AG04450 (cell line): ENCODE results near the gene SORCS2. TPM values are rescaled to one million over a fixed set of nuclear protein-coding genes. Genes with fewer than 3 reads are reported as not detected.
"Not testable (repeated sequence)": the region's sequence is repeated elsewhere in the genome, so short reads cannot be mapped to it uniquely, and the experiment has no call there.

Experiments used
- CTCF ChIA-PET: fragments of 300-600, 350-600 bp; formaldehyde crosslinking; extraction: SDS; loops from one replicate; lab custom pipeline; 2022; ENCODE audit warnings: antibody characterized with exemption, inconsistent platforms; lab: Charles Lee
- POLR2A ChIA-PET: fragments of 350-600 bp; formaldehyde crosslinking; extraction: SDS; loops from one replicate; lab custom pipeline; 2021; ENCODE audit warnings: antibody characterized with exemption, inconsistent platforms; lab: Yijun Ruan, JAX
- DNase-seq: peaks from one replicate; pipeline ENCODE4 v3.0.0-alpha.2; 2011; ENCODE audit warnings: low read depth, low spot score
- H3K27ac ChIP-seq: one replicate; pipeline ENCODE4 v1.5.1; 2012; ENCODE audit warnings: low read depth, low read length, control low read depth
- H3K27me3 ChIP-seq: one replicate; pipeline ENCODE4 v1.6.0; 2012; ENCODE audit warnings: low read length; ENCODE audit not compliant: control insufficient read depth, insufficient read depth
- H3K4me3 ChIP-seq: 2 replicates; pipeline ENCODE4 v1.5.1; 2011; ENCODE audit warnings: mild to moderate bottlenecking, low read depth, low read length, control low read depth
- H3K9me3 ChIP-seq: 2 replicates; pipeline ENCODE4 v1.5.1; 2012; ENCODE audit warnings: low read length; ENCODE audit not compliant: control insufficient read depth, insufficient read depth
- CTCF ChIP-seq: IDR thresholded peaks from 2 replicates; pipeline ENCODE4 v1.5.1; 2011; ENCODE audit warnings: low read depth, low read length, control low read depth, inconsistent platforms
- polyA plus RNA-seq: library from polyadenylated mRNA; depleted of rRNA; stranded (reverse); fragments of >200 nt; gene quantifications from 2 replicates; pipeline ENCODE4 v1.2.3, GENCODE V29; 2011

Gene SORCS2
- polyA plus RNA-seq, 1 experiment = 0.29 TPM

- peaks cover 19% of the 10 kb centered on the region for H3K27me3 ChIP-seq
- ChIA-PET POLR2A (no interaction called here), CTCF (no interaction called here)
- peaks cover 11% of the 10 kb centered on the region for H3K9me3 ChIP-seq
- no peak for DNase-seq
- no peak for TF ChIP-seq CTCF
- no peak overlapping the region for H3K4me3 ChIP-seq
- H3K27ac ChIP-seq = no peak overlapping the region
Observed at GRCh38 chr4:7448036-7448435, 255.7 kb downstream of the SORCS2 start.

- Histone ChIP-seq H3K27ac (no peak overlapping the region), H3K27me3 (peaks cover 18% of the 10 kb centered on the region), H3K4me3 (no peak overlapping the region), H3K9me3 (peaks cover 17% of the 10 kb centered on the region)
- ChIA-PET CTCF (no interaction called here), POLR2A (no interaction called here)
- no peak for TF ChIP-seq CTCF
- no peak for DNase-seq
Observed at GRCh38 chr4:7450775-7451433, 258.6 kb downstream of the SORCS2 start.

GRCh38 chr4:7451434-7451789 lies 259.1 kb downstream of the SORCS2 start:
- peaks cover 17% of the 10 kb centered on the region for H3K9me3 ChIP-seq
- ChIA-PET POLR2A (no interaction called here), CTCF (no interaction called here)
- no peak for DNase-seq
- peaks cover 15% of the 10 kb centered on the region for H3K27me3 ChIP-seq
- no peak overlapping the region for H3K27ac ChIP-seq
- TF ChIP-seq CTCF = no peak
- no peak overlapping the region for H3K4me3 ChIP-seq

- POLR2A ChIA-PET = no interaction called here
- peaks cover 17% of the 10 kb centered on the region for H3K9me3 ChIP-seq
- H3K4me3 ChIP-seq = no peak overlapping the region
- CTCF ChIA-PET = no interaction called here
- peaks cover 13% of the 10 kb centered on the region for H3K27me3 ChIP-seq
- DNase-seq = no peak
- TF ChIP-seq CTCF = no peak
- no peak overlapping the region for H3K27ac ChIP-seq
Observed at GRCh38 chr4:7451800-7452199, 259.5 kb downstream of the SORCS2 start.

GRCh38 chr4:7452802-7453201 lies 260.5 kb downstream of the SORCS2 start:
- CTCF ChIA-PET, DNase-seq, H3K27ac ChIP-seq, POLR2A ChIA-PET, H3K27me3 ChIP-seq, H3K4me3 ChIP-seq: not testable (repeated sequence)
- H3K9me3 ChIP-seq = peaks cover 17% of the 10 kb centered on the region
